Left ventricle myocardium inferior (tissue), 1 donor: ENCODE results near the gene NFE2L1. TPM values are rescaled to one million over a fixed set of nuclear protein-coding genes. Genes with fewer than 3 reads are reported as not detected.

Source experiments
- DNase-seq: peaks from one replicate; pipeline ENCODE4 v3.0.0-alpha.2; 2020
- H3K27ac ChIP-seq: fragments of 200-600 bp; replicated peaks from 2 replicates; pipeline ENCODE4 v1.8.0; 2021
- H3K27me3 ChIP-seq: fragments of 200-600 bp; 2 replicates; pipeline ENCODE4 v1.8.0; 2021; ENCODE audit warnings: low read depth
- H3K36me3 ChIP-seq: fragments of 200-600 bp; 2 replicates; pipeline ENCODE4 v1.8.0; 2021
- H3K4me1 ChIP-seq: fragments of 200-600 bp; 2 replicates; pipeline ENCODE4 v1.8.0; 2021
- H3K4me3 ChIP-seq: fragments of 200-600 bp; 2 replicates; pipeline ENCODE4 v1.8.0; 2021; ENCODE audit warnings: mild to moderate bottlenecking, moderate library complexity
- H3K9me3 ChIP-seq: fragments of 200-600 bp; replicated peaks from 2 replicates; pipeline ENCODE4 v1.8.0; 2021
- CTCF ChIP-seq: fragments of 200-600 bp; IDR thresholded peaks from 2 replicates; pipeline ENCODE4 v1.8.0; 2021; ENCODE audit warnings: antibody characterized with exemption, mild to moderate bottlenecking, borderline replicate concordance
- intact Hi-C: fragments of 100-400 bp; cut with micrococcal nuclease; formaldehyde crosslinking; loops from one replicate; pipeline ENCODE4 v1.11.0; 2022
- total RNA-seq: library from RNA; stranded (reverse); fragmentation: NEBNext Ultra II Directional; extraction: Animal tissue kit (Norgen Biotek cat#: 25700); gene quantifications from one replicate; pipeline ENCODE4 v1.2.1, GENCODE V29; 2021
- donor health status: DM: no; HTN: yes; CAD: no; lungs with severe emphysema.

NFE2L1 gene
- total RNA-seq, 1 donor from 2014 or later = 895 TPM

- no peak overlapping the region for H3K4me3 ChIP-seq
- H3K4me1 ChIP-seq = peaks cover 44% of the 10 kb centered on the region
- H3K9me3 ChIP-seq = no peaks in the 10 kb centered on the region
- TF ChIP-seq CTCF = no peak
- no peak for DNase-seq
- no peak overlapping the region for H3K27ac ChIP-seq
- H3K36me3 ChIP-seq = no peaks in the 10 kb centered on the region
- intact Hi-C loops = no loop called here
- H3K27me3 ChIP-seq = no peaks in the 10 kb centered on the region
Measured at GRCh38 chr17:48045316-48046001, 2.7 kb upstream of the NFE2L1 start.

DNA sequence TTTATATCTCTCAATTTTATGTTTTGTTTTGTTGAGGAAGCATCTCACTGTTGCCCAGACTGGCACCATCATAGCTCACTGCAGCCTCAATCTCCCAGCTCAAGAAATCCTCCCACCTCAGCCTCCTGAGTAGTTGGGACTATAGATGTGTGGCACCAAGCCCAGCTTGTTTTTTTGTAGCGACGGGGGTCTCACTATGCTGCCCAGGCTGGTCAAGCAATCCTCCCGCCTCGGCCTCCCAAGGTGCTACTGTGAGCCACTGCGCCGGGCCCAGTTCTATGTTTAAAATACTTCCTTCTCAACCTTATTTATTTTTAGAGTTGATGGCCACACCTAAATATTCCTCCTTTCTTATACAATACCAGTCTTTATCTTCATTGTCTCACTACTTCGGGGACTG lies 1.9 kb upstream of the NFE2L1 start:
- TF ChIP-seq CTCF = no peak
- Histone ChIP-seq H3K4me3 (no peak overlapping the region), H3K9me3 (no peaks in the 10 kb centered on the region), H3K27me3 (no peaks in the 10 kb centered on the region), H3K4me1 (peaks cover 52% of the 10 kb centered on the region), H3K36me3 (peaks cover 5% of the 10 kb centered on the region), H3K27ac (no peak overlapping the region)
- DNase-seq = no peak
- intact Hi-C loops = no loop called here

DNA sequence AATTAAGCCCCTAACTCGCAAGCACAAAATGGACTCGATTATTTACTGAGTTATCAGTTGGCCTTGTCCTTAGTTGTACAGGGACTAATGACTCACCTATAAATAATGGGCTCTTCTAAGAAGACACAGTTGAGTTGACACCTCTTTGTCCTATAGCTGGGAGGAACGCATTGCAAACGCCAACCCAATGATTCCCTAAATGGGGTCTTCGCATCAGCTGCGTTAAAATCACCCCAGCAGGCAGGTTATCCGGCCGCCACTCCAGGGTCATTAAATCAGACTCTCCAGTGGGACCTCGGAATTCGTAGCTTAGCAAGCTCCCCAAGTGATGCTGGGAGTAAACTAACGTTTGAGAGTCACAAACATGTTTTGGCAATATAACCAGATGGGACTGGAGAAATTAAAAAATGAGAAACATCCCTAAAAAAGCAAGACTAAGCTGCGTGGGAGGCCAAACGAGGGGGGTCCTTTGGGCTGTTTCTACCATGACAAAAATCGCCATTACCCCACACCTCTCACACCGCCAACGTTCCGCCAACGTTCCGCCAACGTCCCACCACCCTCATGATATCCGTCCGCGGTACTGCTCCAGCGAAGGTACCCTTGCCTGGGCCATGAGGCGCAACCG lies 932 bp upstream of the NFE2L1 start:
- peaks cover 62% of the 10 kb centered on the region for H3K4me1 ChIP-seq
- H3K27me3 ChIP-seq = no peaks in the 10 kb centered on the region
- H3K36me3 ChIP-seq = peaks cover 7% of the 10 kb centered on the region
- TF ChIP-seq CTCF = no peak
- peak overlapping the region; percentile 97 for H3K27ac ChIP-seq
- no peaks in the 10 kb centered on the region for H3K9me3 ChIP-seq
- intact Hi-C loops = no loop called here
- no peak for DNase-seq
- H3K4me3 ChIP-seq = peak overlapping the region; percentile 76

DNA sequence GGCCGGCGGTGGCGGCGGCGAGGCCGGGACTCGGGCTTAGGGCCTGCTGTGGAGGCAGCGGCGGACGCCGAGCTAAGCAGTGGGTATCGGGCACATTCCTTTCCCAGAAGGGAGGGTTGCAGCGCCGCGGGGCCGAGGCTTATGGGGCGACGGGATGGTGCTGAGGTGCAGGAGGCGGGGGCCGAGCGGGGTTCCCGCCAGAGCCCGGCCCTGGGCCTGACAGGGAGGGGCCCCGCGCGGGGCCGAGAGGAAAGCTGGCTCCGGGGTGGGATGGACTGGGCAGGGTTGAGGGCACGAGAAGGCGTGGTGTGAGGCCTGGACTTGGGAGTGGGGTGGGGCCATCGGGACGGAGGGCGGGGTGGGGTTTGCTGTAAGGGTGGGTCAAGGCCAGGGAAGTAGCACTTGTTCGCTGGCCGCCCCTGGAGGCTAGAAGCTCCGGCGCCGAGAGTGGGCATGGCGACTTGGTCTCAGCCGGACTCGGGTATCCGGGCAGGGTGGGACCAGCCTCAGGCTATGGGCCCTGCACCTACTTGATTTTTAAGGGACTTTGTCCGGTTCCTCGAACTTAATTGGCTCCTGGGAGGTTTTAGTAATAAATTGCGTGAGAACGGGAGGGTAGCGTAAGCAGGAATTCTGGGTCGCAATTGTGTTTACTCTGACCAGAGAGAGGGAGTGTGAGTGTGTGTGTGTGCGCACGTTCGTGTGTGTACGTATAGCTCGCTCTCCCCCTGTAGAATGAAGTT lies 396 bp downstream of the NFE2L1 start:
- peaks cover 75% of the 10 kb centered on the region for H3K4me1 ChIP-seq
- H3K9me3 ChIP-seq = no peaks in the 10 kb centered on the region
- no peak for TF ChIP-seq CTCF
- H3K27ac ChIP-seq = peak overlapping the region; percentile 97
- peak overlapping the region; percentile 76 for H3K4me3 ChIP-seq
- H3K36me3 ChIP-seq = peaks cover 12% of the 10 kb centered on the region
- no peaks in the 10 kb centered on the region for H3K27me3 ChIP-seq
- peak; percentile 94 for DNase-seq
- intact Hi-C loops = no loop called here

DNA sequence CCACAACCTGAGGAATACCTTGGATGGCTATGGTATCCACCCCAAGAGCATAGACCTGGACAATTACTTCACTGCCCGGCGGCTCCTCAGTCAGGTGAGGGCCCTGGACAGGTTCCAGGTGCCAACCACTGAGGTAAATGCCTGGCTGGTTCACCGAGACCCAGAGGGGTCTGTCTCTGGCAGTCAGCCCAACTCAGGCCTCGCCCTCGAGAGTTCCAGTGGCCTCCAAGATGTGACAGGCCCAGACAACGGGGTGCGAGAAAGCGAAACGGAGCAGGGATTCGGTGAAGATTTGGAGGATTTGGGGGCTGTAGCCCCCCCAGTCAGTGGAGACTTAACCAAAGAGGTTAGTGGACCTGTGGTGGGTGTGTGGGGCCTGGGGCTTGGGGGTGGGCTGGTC lies 3.1 kb downstream of the NFE2L1 start:
- H3K36me3 ChIP-seq = peaks cover 22% of the 10 kb centered on the region
- TF ChIP-seq CTCF = no peak
- intact Hi-C loops = no loop called here
- no peak for DNase-seq
- H3K4me3 ChIP-seq = peak overlapping the region; percentile 76
- H3K9me3 ChIP-seq = no peaks in the 10 kb centered on the region
- peak overlapping the region; percentile 97 for H3K27ac ChIP-seq
- H3K4me1 ChIP-seq = peaks cover 90% of the 10 kb centered on the region
- H3K27me3 ChIP-seq = no peaks in the 10 kb centered on the region
